ENCODE results near the gene CALU.

The CALU gene

GRCh38 chr7:128810997-128811396 lies 71.8 kb downstream of the CALU start:
- Histone ChIP-seq H3K9me3 (ENCODE audit: low read depth, low read length) (no peaks in the 10 kb centered on the region), H3K27ac (no peak overlapping the region), H3K36me3 (ENCODE audit: insufficient read depth, low read length) (no peaks in the 10 kb centered on the region), H3K4me3 (no peak overlapping the region), H3K9ac (ENCODE audit: insufficient read length) (no peak overlapping the region)
- DNase-seq (ENCODE audit: low read depth, low spot score) = no peak
- no peak for TF ChIP-seq POLR2AphosphoS5 (IDR thresholded peaks at IDR 0.05; ENCODE audit: borderline replicate concordance, low read depth, low read length)
- no peak for TF ChIP-seq EZH2 (IDR thresholded peaks at IDR 0.05)
- TF ChIP-seq FOXP2 (optimal IDR thresholded peaks at IDR 0.05; ENCODE audit: control extremely low read depth, extremely low read length, insufficient read depth) = no peak

- H3K36me3 ChIP-seq (ENCODE audit: insufficient read depth, low read length) = no peaks in the 10 kb centered on the region
- H3K9me3 ChIP-seq (ENCODE audit: low read depth, low read length) = no peaks in the 10 kb centered on the region
- H3K4me3 ChIP-seq = no peak overlapping the region
- no peak overlapping the region for H3K9ac ChIP-seq (ENCODE audit: insufficient read length)
- TF ChIP-seq EZH2 (IDR thresholded peaks at IDR 0.05) = no peak
- TF ChIP-seq POLR2AphosphoS5 (IDR thresholded peaks at IDR 0.05; ENCODE audit: borderline replicate concordance, low read depth, low read length) = no peak
- TF ChIP-seq FOXP2 (optimal IDR thresholded peaks at IDR 0.05; ENCODE audit: control extremely low read depth, extremely low read length, insufficient read depth) = no peak
- H3K27ac ChIP-seq = no peak overlapping the region
- DNase-seq (ENCODE audit: low read depth, low spot score) = no peak
Observed at GRCh38 chr7:128811631-128812430, 72.7 kb downstream of the CALU start.

- H3K9me3 ChIP-seq (ENCODE audit: low read depth, low read length) = no peaks in the 10 kb centered on the region
- H3K36me3 ChIP-seq (ENCODE audit: insufficient read depth, low read length) = no peaks in the 10 kb centered on the region
- no peak overlapping the region for H3K27ac ChIP-seq
- no peak overlapping the region for H3K9ac ChIP-seq (ENCODE audit: insufficient read length)
- peak overlapping the region; percentile 29 for H3K4me3 ChIP-seq
- peak; percentile 14 for DNase-seq (ENCODE audit: low read depth, low spot score)
- TF ChIP-seq EZH2 (IDR thresholded peaks at IDR 0.05) = no peak
- TF ChIP-seq FOXP2 (optimal IDR thresholded peaks at IDR 0.05; ENCODE audit: control extremely low read depth, extremely low read length, insufficient read depth) = no peak
- no peak for TF ChIP-seq POLR2AphosphoS5 (IDR thresholded peaks at IDR 0.05; ENCODE audit: borderline replicate concordance, low read depth, low read length)
Observed at GRCh38 chr7:128812514-128813168, 73.5 kb downstream of the CALU start.

- TF ChIP-seq EZH2 (IDR thresholded peaks at IDR 0.05) = no peak
- no peak for TF ChIP-seq POLR2AphosphoS5 (IDR thresholded peaks at IDR 0.05; ENCODE audit: borderline replicate concordance, low read depth, low read length)
- no peak for TF ChIP-seq FOXP2 (optimal IDR thresholded peaks at IDR 0.05; ENCODE audit: control extremely low read depth, extremely low read length, insufficient read depth)
- no peak for DNase-seq (ENCODE audit: low read depth, low spot score)
- H3K27ac ChIP-seq = no peak overlapping the region
- no peak overlapping the region for H3K4me3 ChIP-seq
- no peaks in the 10 kb centered on the region for H3K9me3 ChIP-seq (ENCODE audit: low read depth, low read length)
- no peaks in the 10 kb centered on the region for H3K36me3 ChIP-seq (ENCODE audit: insufficient read depth, low read length)
- no peak overlapping the region for H3K9ac ChIP-seq (ENCODE audit: insufficient read length)
Observed at GRCh38 chr7:128814499-128814898, 75.3 kb downstream of the CALU start.

GRCh38 chr7:128815289-128815942 lies 76.3 kb downstream of the CALU start:
- Histone ChIP-seq H3K9me3 (ENCODE audit: low read depth, low read length) (no peaks in the 10 kb centered on the region), H3K4me3 (no peak overlapping the region), H3K36me3 (ENCODE audit: insufficient read depth, low read length) (no peaks in the 10 kb centered on the region), H3K27ac (no peak overlapping the region), H3K9ac (ENCODE audit: insufficient read length) (no peak overlapping the region)
- TF ChIP-seq POLR2AphosphoS5 (IDR thresholded peaks at IDR 0.05; ENCODE audit: borderline replicate concordance, low read depth, low read length) (no peak), FOXP2 (optimal IDR thresholded peaks at IDR 0.05; ENCODE audit: control extremely low read depth, extremely low read length, insufficient read depth) (no peak), EZH2 (IDR thresholded peaks at IDR 0.05) (no peak)
- DNase-seq (ENCODE audit: low read depth, low spot score) = no peak

- no peak for TF ChIP-seq FOXP2 (optimal IDR thresholded peaks at IDR 0.05; ENCODE audit: control extremely low read depth, extremely low read length, insufficient read depth)
- TF ChIP-seq EZH2 (IDR thresholded peaks at IDR 0.05) = no peak
- no peak for TF ChIP-seq POLR2AphosphoS5 (IDR thresholded peaks at IDR 0.05; ENCODE audit: borderline replicate concordance, low read depth, low read length)
- Histone ChIP-seq H3K9ac (ENCODE audit: insufficient read length) (no peak overlapping the region), H3K9me3 (ENCODE audit: low read depth, low read length) (no peaks in the 10 kb centered on the region), H3K4me3 (no peak overlapping the region), H3K27ac (no peak overlapping the region), H3K36me3 (ENCODE audit: insufficient read depth, low read length) (no peaks in the 10 kb centered on the region)
- DNase-seq (ENCODE audit: low read depth, low spot score) = no peak
Observed at GRCh38 chr7:128818694-128819093, 79.5 kb downstream of the CALU start.

All from SK-N-MC (cell line).